ENCODE data around the gene ZBTB47.

GRCh38 chr3:42685891-42686820 is 32.7 kb downstream of the ZBTB47 start:
- TF ChIP-seq HDAC2 (IDR thresholded peaks at IDR 0.05): no peak
- no peak for TF ChIP-seq SUPT20H (IDR thresholded peaks at IDR 0.05; ENCODE audit: borderline replicate concordance, control insufficient read depth, low read depth, low read length)
- no peak for TF ChIP-seq POLR2A (IDR thresholded peaks at IDR 0.05; ENCODE audit: low read depth, low read length)
- no peak for TF ChIP-seq RBBP5 (conservative IDR thresholded peaks at IDR 0.05)
- no peak for TF ChIP-seq CREB1 (IDR thresholded peaks at IDR 0.05; ENCODE audit: low read depth)
- no peak for TF ChIP-seq HDGF (IDR thresholded peaks at IDR 0.05)
- no peak for TF ChIP-seq EZH2 (IDR thresholded peaks at IDR 0.05; ENCODE audit: borderline replicate concordance, control insufficient read depth, low read depth, low read length)
- TF ChIP-seq BHLHE40 (IDR thresholded peaks at IDR 0.05; ENCODE audit: borderline replicate concordance in 1 of 2, low read depth in 2 of 2, low read length in 1 of 2): no peak
- no peak for TF ChIP-seq RAD51 (IDR thresholded peaks at IDR 0.05)
- no peak for TF ChIP-seq CTCF (IDR thresholded peaks at IDR 0.05 in 2 of 3, conservative IDR thresholded peaks at IDR 0.05 in 1 of 3; ENCODE audit: control insufficient read depth in 2 of 3, extremely low read depth in 1 of 3, insufficient read depth in 1 of 3, low read depth in 3 of 3, low read length in 3 of 3)
- no peak for TF ChIP-seq TCF7 (IDR thresholded peaks at IDR 0.05; ENCODE audit: borderline replicate concordance)

Data from GM12878 (cell line).